H9 (cell line): ENCODE results near the gene UGT1A8. TPM values are rescaled to one million over a fixed set of nuclear protein-coding genes. Genes with fewer than 3 reads are reported as not detected.

Experiments
- DNase-seq: peaks from one replicate; pipeline ENCODE4 v3.0.0-alpha.2; 2017
- H2AFZ ChIP-seq: one replicate; pipeline ENCODE4 v1.6.1; 2013; ENCODE audit warnings: mild to moderate bottlenecking, low read length, control low read depth, moderate library complexity
- H2AK5ac ChIP-seq: 2 replicates; pipeline ENCODE4 v1.6.1; 2013; ENCODE audit warnings: low read length, control low read depth, mixed read lengths; ENCODE audit not compliant: insufficient read length
- H2BK120ac ChIP-seq: one replicate; pipeline ENCODE4 v1.6.1; 2013; ENCODE audit warnings: low read depth, mild to moderate bottlenecking, low read length, control low read depth, inconsistent platforms; ENCODE audit not compliant: poor library complexity, severe bottlenecking
- H2BK12ac ChIP-seq: 2 replicates; pipeline ENCODE4 v1.6.1; 2013; ENCODE audit warnings: low read length, control low read depth, mixed read lengths, low read depth; ENCODE audit not compliant: insufficient read length
- H2BK15ac ChIP-seq: 2 replicates; pipeline ENCODE4 v1.6.1; 2013; ENCODE audit warnings: low read depth, low read length, control low read depth
- H2BK20ac ChIP-seq: one replicate; pipeline ENCODE4 v1.6.1; 2013; ENCODE audit warnings: low read depth, mild to moderate bottlenecking, low read length, control low read depth, inconsistent platforms; ENCODE audit not compliant: poor library complexity, severe bottlenecking
- H2BK5ac ChIP-seq: 2 replicates; pipeline ENCODE4 v1.6.1; 2013; ENCODE audit warnings: low read length, control low read depth, mixed read lengths; ENCODE audit not compliant: insufficient read length
- H3K14ac ChIP-seq: 2 replicates; pipeline ENCODE4 v1.6.1; 2013; ENCODE audit warnings: low read length, control low read depth; ENCODE audit not compliant: insufficient read depth
- H3K18ac ChIP-seq: 2 replicates; pipeline ENCODE4 v1.6.1; 2013; ENCODE audit warnings: low read depth, mild to moderate bottlenecking, mixed read lengths, low read length, control low read depth; ENCODE audit not compliant: insufficient read length
- H3K23ac ChIP-seq: 2 replicates; pipeline ENCODE4 v1.6.1; 2013; ENCODE audit warnings: low read length, control low read depth, mixed read lengths, low read depth; ENCODE audit not compliant: insufficient read length
- H3K23me2 ChIP-seq: 2 replicates; pipeline ENCODE4 v1.6.1; 2013; ENCODE audit warnings: low read depth, mild to moderate bottlenecking, mixed read lengths, low read length, control low read depth; ENCODE audit not compliant: insufficient read length, poor library complexity, severe bottlenecking
- H3K27ac ChIP-seq: 2 replicates; pipeline ENCODE4 v1.5.1; 2013; ENCODE audit warnings: low read length, control low read depth, mixed read lengths, low read depth; ENCODE audit not compliant: insufficient read length
- H3K27me3 ChIP-seq: 2 replicates; pipeline ENCODE4 v1.6.1; 2013; ENCODE audit warnings: low read length, control low read depth, inconsistent platforms; ENCODE audit not compliant: insufficient read depth
- H3K4ac ChIP-seq: 2 replicates; pipeline ENCODE4 v1.6.1; 2013; ENCODE audit warnings: low read depth, mild to moderate bottlenecking, control low read depth, inconsistent platforms, low read length, moderate library complexity
- H3K4me1 ChIP-seq: 2 replicates; pipeline ENCODE4 v1.6.1; 2013; ENCODE audit warnings: low read length, control low read depth, inconsistent platforms; ENCODE audit not compliant: insufficient read depth
- H3K4me2 ChIP-seq: 2 replicates; pipeline ENCODE4 v1.6.1; 2013; ENCODE audit warnings: low read length, control low read depth, mixed read lengths; ENCODE audit not compliant: insufficient read length, insufficient read depth
- H3K56ac ChIP-seq: 2 replicates; pipeline ENCODE4 v1.6.1; 2013; ENCODE audit warnings: low read depth, mild to moderate bottlenecking, mixed read lengths, low read length, control low read depth; ENCODE audit not compliant: insufficient read length
- H3K79me1 ChIP-seq: 2 replicates; pipeline ENCODE4 v1.6.1; 2013; ENCODE audit warnings: low read depth, mild to moderate bottlenecking, moderate library complexity, low read length, control low read depth, inconsistent platforms; ENCODE audit not compliant: insufficient read depth, poor library complexity, severe bottlenecking
- H3K79me2 ChIP-seq: 2 replicates; pipeline ENCODE4 v1.6.1; 2013; ENCODE audit warnings: low read length, control low read depth, inconsistent platforms; ENCODE audit not compliant: insufficient read depth
- H3K9ac ChIP-seq: 2 replicates; pipeline ENCODE4 v1.6.1; 2013; ENCODE audit warnings: low read length, control low read depth, mixed read lengths; ENCODE audit not compliant: insufficient read length; ENCODE audit errors: extremely low read depth
- H3K9me3 ChIP-seq: one replicate; pipeline ENCODE4 v1.6.1; 2013; ENCODE audit warnings: low read depth, low read length, inconsistent platforms; ENCODE audit not compliant: control insufficient read depth
- H3T11ph ChIP-seq: one replicate; pipeline ENCODE4 v1.6.1; 2013; ENCODE audit warnings: mild to moderate bottlenecking, low read length, control low read depth, inconsistent platforms
- H4K20me1 ChIP-seq: one replicate; pipeline ENCODE4 v1.6.1; 2013; ENCODE audit not compliant: control insufficient read depth, insufficient read length, insufficient read depth
- H4K5ac ChIP-seq: 2 replicates; pipeline ENCODE4 v1.6.1; 2013; ENCODE audit warnings: low read depth, mild to moderate bottlenecking, mixed read lengths, low read length, control low read depth; ENCODE audit not compliant: insufficient read length
- H4K8ac ChIP-seq: replicated peaks from 2 replicates; pipeline ENCODE4 v1.6.1; 2013; ENCODE audit warnings: low read length, control low read depth, mixed read lengths, low read depth; ENCODE audit not compliant: insufficient read length
- H4K91ac ChIP-seq: 2 replicates; pipeline ENCODE4 v1.6.1; 2013; ENCODE audit warnings: low read depth, mild to moderate bottlenecking, moderate library complexity, mixed read lengths, low read length, control low read depth; ENCODE audit not compliant: insufficient read length
- H3K27ac Mint-ChIP-seq, 3 experiments: 2 replicates in 2 of 3; 3 replicates in 1 of 3; pipeline ENCODE4 v1.8.0; 2020 to 2021; ENCODE audit warnings: mixed read lengths in 3 of 3, mild to moderate bottlenecking in 1 of 3, moderate library complexity in 1 of 3
- H3K27me3 Mint-ChIP-seq: 2 replicates; pipeline ENCODE4 v1.8.0; 2021; ENCODE audit warnings: low read depth, mild to moderate bottlenecking, moderate library complexity, mixed read lengths
- H3K36me3 Mint-ChIP-seq, 3 experiments: 2 replicates in 2 of 3; 3 replicates in 1 of 3; pipeline ENCODE4 v1.8.0; 2020 to 2021; ENCODE audit warnings: low read depth in 3 of 3, mixed read lengths in 3 of 3; ENCODE audit not compliant: insufficient read depth in 1 of 3
- H3K4me1 Mint-ChIP-seq, 2 experiments: 2 replicates each; pipeline ENCODE4 v1.8.0; 2020; ENCODE audit warnings: mixed read lengths in 2 of 2
- H3K4me3 Mint-ChIP-seq, 2 experiments: 2 replicates in 1 of 2; 3 replicates in 1 of 2; pipeline ENCODE4 v1.8.0; 2020 to 2021; ENCODE audit warnings: mild to moderate bottlenecking in 2 of 2, mixed read lengths in 2 of 2, moderate library complexity in 1 of 2
- H3K9me3 Mint-ChIP-seq, 2 experiments: 2 replicates in 1 of 2; 3 replicates in 1 of 2; pipeline ENCODE4 v1.8.0; 2020; ENCODE audit warnings: mild to moderate bottlenecking in 2 of 2, mixed read lengths in 2 of 2, moderate library complexity in 1 of 2
- WGBS: extraction: QIAGEN DNeasy Blood & Tissue Kit; methylation state at CpG from one replicate; pipeline ENCODE4 v1.1.7; 2013; ENCODE audit warnings: missing lambda C conversion rate, low lambda C conversion rate, mixed read lengths; ENCODE audit not compliant: insufficient read length; ENCODE audit errors: extremely low coverage; 5-methylcytosine and 5-hydroxymethylcytosine counted together
- total RNA-seq: library from RNA; stranded (reverse); gene quantifications from 2 replicates; pipeline ENCODE4 v1.2.1, GENCODE V29; 2021
- TF ChIP-seq, protein P1 (sequence below): fragments of 200-600 bp; sonication (generic); conservative IDR thresholded peaks from 3 replicates; pipeline ENCODE4 v1.8.0; 2021; ENCODE audit warnings: antibody characterized with exemption, mild to moderate bottlenecking

The UGT1A8 gene
- total RNA-seq, 1 experiment from 2014 or later: not detected

DNA sequence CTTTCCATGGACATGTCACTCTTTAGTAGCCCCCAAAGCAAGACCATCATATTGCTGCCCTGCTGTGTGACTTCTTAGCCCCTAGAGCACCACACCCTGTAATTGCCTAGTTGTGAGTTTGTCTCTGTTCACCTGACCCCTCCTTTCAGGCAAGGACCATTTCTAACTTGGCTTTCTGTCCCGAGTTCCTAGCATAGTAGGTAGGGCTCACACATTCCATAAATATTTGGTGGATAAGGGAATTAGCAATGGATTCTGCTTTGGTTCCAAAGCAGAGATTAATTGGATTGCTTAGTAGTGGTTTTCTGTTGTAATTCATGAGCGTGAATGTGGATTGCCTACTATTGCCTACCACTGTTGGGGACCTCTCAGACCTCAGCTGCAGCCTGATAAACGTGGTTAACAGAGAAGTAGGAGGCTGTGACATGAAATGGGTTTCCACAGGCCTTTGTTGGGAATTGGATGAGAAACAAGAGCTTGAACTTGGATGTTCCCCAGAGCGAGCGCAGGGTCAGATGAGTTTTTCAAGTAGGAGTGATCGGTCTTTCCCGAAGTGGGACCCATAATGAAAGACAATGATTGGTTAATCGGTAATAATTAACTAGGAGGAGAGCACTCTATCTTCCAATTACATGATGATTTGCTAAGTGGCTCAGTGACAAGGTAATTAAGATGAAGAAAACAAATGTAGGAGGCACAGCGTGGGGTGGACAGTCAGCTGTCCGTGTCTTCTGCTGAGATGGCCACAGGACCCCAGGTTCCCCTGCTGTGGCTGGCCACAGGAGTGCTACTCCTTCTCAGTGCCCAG is 129.2 kb downstream of the UGT1A8 start:
- Histone ChIP-seq H3K14ac (no peak overlapping the region), H4K91ac (no peak overlapping the region), H2AK5ac (no peak overlapping the region), H2BK20ac (no peak overlapping the region), H2BK5ac (no peak overlapping the region), H3K4me2 (no peak overlapping the region), H3K9me3 (no peaks in the 10 kb centered on the region), H3K79me1 (no peaks in the 10 kb centered on the region), H3K4me1 (no peaks in the 10 kb centered on the region), H4K8ac (no peak overlapping the region), H2BK12ac (no peak overlapping the region), H3K4ac (no peak overlapping the region), H2BK120ac (no peak overlapping the region), H2BK15ac (no peak overlapping the region), H3T11ph (no peak overlapping the region), H4K20me1 (no peaks in the 10 kb centered on the region), H3K27ac (no peak overlapping the region), H4K5ac (no peak overlapping the region), H3K23me2 (no peaks in the 10 kb centered on the region), H2AFZ (no peak overlapping the region), H3K9ac (no peak overlapping the region), H3K23ac (no peak overlapping the region), H3K27me3 (no peaks in the 10 kb centered on the region), H3K56ac (no peak overlapping the region), H3K79me2 (no peaks in the 10 kb centered on the region), H3K18ac (no peak overlapping the region)
- Mint-ChIP-seq H3K4me3 (no peak overlapping the region), H3K27ac (no peak overlapping the region), H3K4me1 (no peaks in the 10 kb centered on the region), H3K36me3 (peaks cover 7 to 14% (median 8%) of the 10 kb centered on the region in 3 experiments; a peak in 5 of 7 replicates), H3K9me3 (peaks cover 35 to 42% of the 10 kb centered on the region in 2 experiments), H3K27me3 (peaks cover 12% of the 10 kb centered on the region)
- no peak for DNase-seq
- TF ChIP-seq, protein P1, sequence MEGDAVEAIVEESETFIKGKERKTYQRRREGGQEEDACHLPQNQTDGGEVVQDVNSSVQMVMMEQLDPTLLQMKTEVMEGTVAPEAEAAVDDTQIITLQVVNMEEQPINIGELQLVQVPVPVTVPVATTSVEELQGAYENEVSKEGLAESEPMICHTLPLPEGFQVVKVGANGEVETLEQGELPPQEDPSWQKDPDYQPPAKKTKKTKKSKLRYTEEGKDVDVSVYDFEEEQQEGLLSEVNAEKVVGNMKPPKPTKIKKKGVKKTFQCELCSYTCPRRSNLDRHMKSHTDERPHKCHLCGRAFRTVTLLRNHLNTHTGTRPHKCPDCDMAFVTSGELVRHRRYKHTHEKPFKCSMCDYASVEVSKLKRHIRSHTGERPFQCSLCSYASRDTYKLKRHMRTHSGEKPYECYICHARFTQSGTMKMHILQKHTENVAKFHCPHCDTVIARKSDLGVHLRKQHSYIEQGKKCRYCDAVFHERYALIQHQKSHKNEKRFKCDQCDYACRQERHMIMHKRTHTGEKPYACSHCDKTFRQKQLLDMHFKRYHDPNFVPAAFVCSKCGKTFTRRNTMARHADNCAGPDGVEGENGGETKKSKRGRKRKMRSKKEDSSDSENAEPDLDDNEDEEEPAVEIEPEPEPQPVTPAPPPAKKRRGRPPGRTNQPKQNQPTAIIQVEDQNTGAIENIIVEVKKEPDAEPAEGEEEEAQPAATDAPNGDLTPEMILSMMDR: no peak
- no CpG with 5 or more reads among the region's 10 CpGs for WGBS
